CD4-positive, alpha-beta T cell (primary cell): ENCODE data around the gene NIPAL4. TPM values are rescaled to one million over a fixed set of nuclear protein-coding genes. Genes with fewer than 3 reads are reported as not detected.

Source experiments
- ATAC-seq: fragments of 200-7000 bp; cut with Tn5 transposase; one replicate; pipeline ENCODE4 v1.10.0; 2022; ENCODE audit warnings: mild to moderate bottlenecking; ENCODE audit not compliant: poor library complexity
- CTCF ChIA-PET: fragments of 350-600 bp; sonication (Branson Sonifier 250); formaldehyde crosslinking; loops from one replicate; lab custom pipeline; 2021; ENCODE audit warnings: antibody characterized with exemption, inconsistent platforms; lab: Charles Lee
- POLR2A ChIA-PET: fragments of 350-600 bp; sonication (Branson Sonifier 250); formaldehyde crosslinking; loops from one replicate; lab custom pipeline; 2021; ENCODE audit warnings: antibody characterized with exemption, inconsistent platforms; lab: Charles Lee
- DNase-seq, 14 experiments: peaks; one replicate each; pipeline ENCODE4 v3.0.0-alpha.2; 2013 to 2020; ENCODE audit warnings: mixed read lengths in 2 of 14
- H3K27ac ChIP-seq, 2 donors: one replicate each; pipeline versions ENCODE4 v1.5.1 to v1.7.0; 2013; ENCODE audit warnings: low read length in 2 of 2, low read depth in 1 of 2, mild to moderate bottlenecking in 1 of 2
- H3K27me3 ChIP-seq, 2 experiments: 1 replicate in 1 of 2; 2 replicates in 1 of 2; pipeline versions ENCODE4 v1.6.1 to v1.7.0; 2013; ENCODE audit warnings: low read length in 2 of 2, control low read depth in 1 of 2, mild to moderate bottlenecking in 1 of 2, moderate library complexity in 1 of 2; ENCODE audit not compliant: insufficient read depth in 2 of 2, control insufficient read depth in 1 of 2
- H3K36me3 ChIP-seq: one replicate; pipeline ENCODE4 v1.6.1; 2013; ENCODE audit warnings: low read length, control low read depth; ENCODE audit not compliant: insufficient read depth
- H3K4me1 ChIP-seq: one replicate; pipeline ENCODE4 v1.6.1; 2013; ENCODE audit warnings: low read length, control low read depth; ENCODE audit not compliant: insufficient read depth
- H3K4me3 ChIP-seq: one replicate; pipeline ENCODE4 v1.5.1; 2013; ENCODE audit warnings: mild to moderate bottlenecking, low read length, moderate library complexity
- H3K9me3 ChIP-seq, 2 experiments: 1 replicate in 1 of 2; 2 replicates in 1 of 2; pipeline versions ENCODE4 v1.6.1 to v1.7.0; 2013; ENCODE audit warnings: low read length in 2 of 2, mild to moderate bottlenecking in 2 of 2, control low read depth in 1 of 2, moderate library complexity in 1 of 2; ENCODE audit not compliant: control insufficient read depth in 1 of 2, insufficient read depth in 1 of 2
- H3K27ac Mint-ChIP-seq: one replicate; pipeline ENCODE4 v1.8.0; 2020; ENCODE audit warnings: mixed read lengths
- H3K27me3 Mint-ChIP-seq: one replicate; pipeline ENCODE4 v1.8.0; 2021; ENCODE audit warnings: mixed read lengths
- H3K36me3 Mint-ChIP-seq: one replicate; pipeline ENCODE4 v1.8.0; 2021; ENCODE audit warnings: low read depth, mixed read lengths
- H3K4me1 Mint-ChIP-seq: one replicate; pipeline ENCODE4 v1.8.0; 2021; ENCODE audit warnings: low read depth, mixed read lengths
- H3K4me3 Mint-ChIP-seq: one replicate; pipeline ENCODE4 v1.8.0; 2020; ENCODE audit warnings: mild to moderate bottlenecking, mixed read lengths
- H3K9me3 Mint-ChIP-seq: one replicate; pipeline ENCODE4 v1.8.0; 2020; ENCODE audit warnings: mixed read lengths
- intact Hi-C, 2 experiments: fragments of 100-400 bp; cut with DNase I in 1 of 2; cut with micrococcal nuclease in 1 of 2; formaldehyde crosslinking; loops; one replicate each; pipeline versions ENCODE4 v1.15.1 to v1.9.0; 2023 to 2025; cut with DNase I, micrococcal nuclease
- total RNA-seq, 174 experiments: library from RNA in 2 of 174; stranded (reverse) in 2 of 174; gene quantifications; one replicate each; pipeline ENCODE4 v1.2.3 and lab custom pipeline; 2021 to 2026
- TF ChIP-seq, protein P1 (sequence below): fragments of 200-600 bp; IDR thresholded peaks from one replicate; pipeline ENCODE4 v1.8.0; 2022; ENCODE audit warnings: antibody characterized with exemption, mild to moderate bottlenecking

NIPAL4 gene
- total RNA-seq, 2 experiments from 2014 or later: 0.16 to 0.45 TPM

- H3K4me1 ChIP-seq: no peaks in the 10 kb centered on the region
- ChIA-PET CTCF (no interaction called here), POLR2A (no interaction called here)
- no peaks in the 10 kb centered on the region for H3K27me3 ChIP-seq
- H3K27ac ChIP-seq: no peak overlapping the region
- H3K4me1 Mint-ChIP-seq: peaks cover 2% of the 10 kb centered on the region
- ATAC-seq (no peak), DNase-seq (no peak)
- no peaks in the 10 kb centered on the region for H3K9me3 ChIP-seq
- H3K36me3 ChIP-seq: peaks cover 7% of the 10 kb centered on the region
- intact Hi-C loops: loop anchor here in 1 of 2 experiments (10.0 kb wide), 1 partner anchor 335 kb away; no protein-coding TSS in a partner anchor
- TF ChIP-seq, protein P1, sequence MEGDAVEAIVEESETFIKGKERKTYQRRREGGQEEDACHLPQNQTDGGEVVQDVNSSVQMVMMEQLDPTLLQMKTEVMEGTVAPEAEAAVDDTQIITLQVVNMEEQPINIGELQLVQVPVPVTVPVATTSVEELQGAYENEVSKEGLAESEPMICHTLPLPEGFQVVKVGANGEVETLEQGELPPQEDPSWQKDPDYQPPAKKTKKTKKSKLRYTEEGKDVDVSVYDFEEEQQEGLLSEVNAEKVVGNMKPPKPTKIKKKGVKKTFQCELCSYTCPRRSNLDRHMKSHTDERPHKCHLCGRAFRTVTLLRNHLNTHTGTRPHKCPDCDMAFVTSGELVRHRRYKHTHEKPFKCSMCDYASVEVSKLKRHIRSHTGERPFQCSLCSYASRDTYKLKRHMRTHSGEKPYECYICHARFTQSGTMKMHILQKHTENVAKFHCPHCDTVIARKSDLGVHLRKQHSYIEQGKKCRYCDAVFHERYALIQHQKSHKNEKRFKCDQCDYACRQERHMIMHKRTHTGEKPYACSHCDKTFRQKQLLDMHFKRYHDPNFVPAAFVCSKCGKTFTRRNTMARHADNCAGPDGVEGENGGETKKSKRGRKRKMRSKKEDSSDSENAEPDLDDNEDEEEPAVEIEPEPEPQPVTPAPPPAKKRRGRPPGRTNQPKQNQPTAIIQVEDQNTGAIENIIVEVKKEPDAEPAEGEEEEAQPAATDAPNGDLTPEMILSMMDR: no peak
- no peaks in the 10 kb centered on the region for H3K27me3 Mint-ChIP-seq
- H3K9me3 Mint-ChIP-seq: no peaks in the 10 kb centered on the region
- H3K36me3 Mint-ChIP-seq: peaks cover 1% of the 10 kb centered on the region
- H3K4me3 Mint-ChIP-seq: no peak overlapping the region
- H3K27ac Mint-ChIP-seq: no peak overlapping the region
- H3K4me3 ChIP-seq: no peak overlapping the region
These were observed 9.7 kb downstream of the NIPAL4 start for GRCh38 chr5:157469687-157470086.

GRCh38 chr5:157470631-157471030 lies 10.6 kb downstream of the NIPAL4 start:
- no peak for ATAC-seq
- Histone ChIP-seq H3K4me3 (no peak overlapping the region), H3K27ac (no peak overlapping the region), H3K36me3 (peaks cover 9% of the 10 kb centered on the region), H3K9me3 (no peaks in the 10 kb centered on the region), H3K4me1 (no peaks in the 10 kb centered on the region), H3K27me3 (no peaks in the 10 kb centered on the region)
- Mint-ChIP-seq H3K36me3 (peaks cover 6% of the 10 kb centered on the region), H3K4me1 (no peaks in the 10 kb centered on the region), H3K4me3 (no peak overlapping the region), H3K27ac (no peak overlapping the region), H3K9me3 (no peaks in the 10 kb centered on the region), H3K27me3 (no peaks in the 10 kb centered on the region)
- ChIA-PET POLR2A (no interaction called here), CTCF (no interaction called here)
- no peak for DNase-seq
- intact Hi-C loops: loop anchor here in 1 of 2 experiments (10.0 kb wide), 1 partner anchor 336 kb away; no protein-coding TSS in a partner anchor
- TF ChIP-seq, protein P1: no peak

DNA sequence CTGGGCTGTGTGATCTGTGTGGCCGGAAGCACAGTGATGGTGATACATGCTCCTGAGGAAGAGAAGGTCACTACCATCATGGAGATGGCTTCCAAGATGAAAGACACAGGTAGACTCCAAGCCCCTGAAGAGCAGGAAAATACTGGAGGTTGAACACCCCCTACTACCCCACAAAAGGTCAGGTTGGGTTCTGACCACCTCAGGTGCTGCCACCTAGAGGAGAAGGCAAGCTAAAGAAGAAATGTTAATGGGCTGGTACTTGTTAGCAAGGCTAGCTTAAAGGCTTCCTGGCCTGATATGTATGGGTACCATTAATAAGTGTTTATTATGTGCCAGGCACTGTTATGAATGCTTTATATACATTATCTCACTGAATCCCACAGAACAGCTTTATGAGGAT lies 11.7 kb downstream of the NIPAL4 start:
- Histone ChIP-seq H3K27ac (no peak overlapping the region), H3K27me3 (no peaks in the 10 kb centered on the region), H3K36me3 (peaks cover 9% of the 10 kb centered on the region), H3K9me3 (no peaks in the 10 kb centered on the region), H3K4me1 (no peaks in the 10 kb centered on the region), H3K4me3 (no peak overlapping the region)
- DNase-seq (peak in 1 of 14 experiments; percentile 15), ATAC-seq (no peak)
- H3K27me3 Mint-ChIP-seq: no peaks in the 10 kb centered on the region
- no peak overlapping the region for H3K4me3 Mint-ChIP-seq
- H3K9me3 Mint-ChIP-seq: no peaks in the 10 kb centered on the region
- peaks cover 7% of the 10 kb centered on the region for H3K36me3 Mint-ChIP-seq
- intact Hi-C loops: loop anchor here in 1 of 2 experiments (10.0 kb wide), 1 partner anchor 337 kb away; no protein-coding TSS in a partner anchor
- ChIA-PET POLR2A (interaction anchor here (0.7 kb wide), 1 partner anchor 137 kb away, joined by 3 read pairs; no protein-coding TSS in a partner anchor), CTCF (interaction anchor here (0.7 kb wide), 1 partner anchor 10 kb away, joined by 3 read pairs; no protein-coding TSS in a partner anchor)
- TF ChIP-seq, protein P1: peak; percentile 51
- no peak overlapping the region for H3K27ac Mint-ChIP-seq
- H3K4me1 Mint-ChIP-seq: no peaks in the 10 kb centered on the region
